Hematopoietic multipotent progenitor cell treated with erythropoietin and hydrocortisone succinate and interleukin-3 and kit ligand, for 6 days (in vitro differentiated cells): ENCODE data around the gene TRIM36.

Experiments
- DNase-seq: peaks from one replicate; pipeline ENCODE4 v3.0.0-alpha.2; 2015

Gene TRIM36

GRCh38 chr5:115169487-115170133, at the start of gene TRIM36:
Gene TRIM36, minus strand, starts transcription at chr5:115169908. Its CDS starts 274 bp downstream, at chr5:115169634.
- DNase-seq, result peak; percentile 96

DNA sequence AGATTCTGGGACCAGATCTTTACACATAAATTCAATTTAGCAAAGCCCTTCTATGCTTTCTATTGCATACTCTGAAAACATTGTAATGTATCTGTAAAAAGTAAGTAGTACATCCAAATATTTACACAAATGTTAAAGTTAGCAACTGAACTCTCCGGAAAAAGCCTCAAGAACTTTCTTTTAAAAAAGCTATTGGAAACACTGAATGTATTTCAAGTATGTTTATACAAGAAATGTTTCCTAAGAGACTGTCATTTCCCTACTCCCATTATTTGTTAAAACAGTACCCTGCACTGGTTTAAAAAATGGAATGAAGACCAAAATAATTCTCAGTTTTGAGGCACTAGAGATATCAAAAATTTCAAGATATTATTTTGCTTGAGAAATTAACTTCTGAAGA, 44.8 kb upstream of the TRIM36 start:
- DNase-seq, result no peak

GRCh38 chr5:115209279-115209678, 39.6 kb upstream of the TRIM36 start:
- peak; percentile 76 for DNase-seq

- DNase-seq, result no peak
Observed at GRCh38 chr5:115202952-115203351, 33.2 kb upstream of the TRIM36 start.

DNA sequence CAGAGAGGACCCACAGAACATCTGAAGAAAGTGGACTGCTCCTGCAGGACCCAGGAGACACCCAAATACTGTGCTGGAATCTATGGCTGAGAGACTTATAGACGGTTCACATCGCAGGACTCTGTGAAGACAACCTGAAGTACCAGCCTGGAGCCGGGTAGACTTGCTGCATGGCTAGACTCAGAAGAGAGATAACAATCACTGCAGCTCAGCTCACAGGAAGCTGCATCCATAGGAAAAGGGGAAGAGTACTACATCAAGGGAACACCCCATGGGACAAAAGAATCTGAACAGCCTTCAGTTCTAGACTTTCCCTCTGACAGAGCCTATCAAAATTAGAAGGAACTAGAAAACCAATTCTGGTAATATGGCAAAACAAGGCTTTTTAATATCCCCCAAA, 26.5 kb upstream of the TRIM36 start:
- no peak for DNase-seq

GRCh38 chr5:115194676-115195075, 25.0 kb upstream of the TRIM36 start:
- DNase-seq, result no peak

GRCh38 chr5:115193295-115193694, 23.6 kb upstream of the TRIM36 start:
- DNase-seq, result no peak

DNA sequence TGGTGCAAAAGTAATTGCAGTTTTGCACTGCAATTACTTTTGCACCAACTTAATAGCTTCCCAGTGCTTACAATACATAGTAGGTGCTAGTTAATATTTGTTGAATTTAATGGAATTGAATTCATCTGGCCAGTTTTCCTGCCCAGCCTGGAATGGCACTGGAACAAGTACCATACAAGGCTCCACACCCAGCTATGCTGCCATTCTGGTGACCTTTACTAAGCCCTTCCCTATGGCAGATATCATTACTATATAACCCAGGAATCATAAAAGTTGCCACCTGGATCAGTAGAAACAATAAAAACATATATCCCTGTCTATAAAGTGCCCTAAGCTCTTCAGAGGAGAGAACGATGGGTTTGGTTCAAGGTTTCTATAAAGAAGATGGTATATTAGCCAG, 22.4 kb upstream of the TRIM36 start:
- no peak for DNase-seq

DNA sequence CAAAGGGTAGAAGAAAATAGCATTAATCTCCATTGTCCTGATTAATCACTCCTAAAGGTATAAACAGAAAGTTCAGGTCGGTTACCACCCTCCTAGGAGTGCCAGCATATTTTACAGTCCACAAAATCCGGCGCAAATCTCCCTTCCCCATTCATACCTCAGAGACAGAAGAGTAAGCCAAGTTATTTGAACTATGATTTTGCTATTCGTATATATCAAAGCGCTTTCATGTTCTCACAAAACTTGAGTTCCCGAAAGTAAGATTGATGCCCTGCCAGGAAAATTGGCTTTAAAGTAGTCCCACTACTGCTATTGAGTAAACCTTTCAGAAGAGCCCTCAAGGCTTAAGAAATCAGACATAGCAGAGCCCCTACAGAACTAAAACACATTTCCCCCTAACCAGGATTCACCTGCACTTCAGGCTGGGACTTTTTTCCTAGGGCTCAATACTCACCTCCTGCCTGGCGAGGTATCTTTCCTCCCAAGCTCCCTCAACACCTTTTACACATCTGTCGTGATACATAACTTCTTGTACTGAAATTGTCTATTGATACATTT, 21.8 kb upstream of the TRIM36 start:
- no peak for DNase-seq

DNA sequence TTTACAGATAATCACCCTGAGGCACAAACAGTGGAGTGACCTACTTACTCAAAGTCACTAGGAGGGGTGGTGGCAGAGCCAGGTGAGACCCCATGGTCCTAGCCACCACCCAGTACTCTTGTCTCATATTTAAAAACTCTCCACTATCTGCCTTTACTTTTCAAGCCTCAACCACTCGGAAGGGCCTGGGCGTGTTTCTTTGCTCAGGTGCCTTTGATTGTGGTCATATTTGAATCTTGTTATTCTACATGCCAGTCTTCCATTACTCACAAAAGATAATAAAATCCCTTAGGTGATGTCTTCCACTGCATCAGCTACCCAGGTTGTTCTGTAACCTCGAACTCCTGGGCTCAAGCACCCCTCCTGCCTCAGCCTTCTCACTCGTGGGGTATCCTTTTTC, 20.7 kb upstream of the TRIM36 start:
- no peak for DNase-seq

DNA sequence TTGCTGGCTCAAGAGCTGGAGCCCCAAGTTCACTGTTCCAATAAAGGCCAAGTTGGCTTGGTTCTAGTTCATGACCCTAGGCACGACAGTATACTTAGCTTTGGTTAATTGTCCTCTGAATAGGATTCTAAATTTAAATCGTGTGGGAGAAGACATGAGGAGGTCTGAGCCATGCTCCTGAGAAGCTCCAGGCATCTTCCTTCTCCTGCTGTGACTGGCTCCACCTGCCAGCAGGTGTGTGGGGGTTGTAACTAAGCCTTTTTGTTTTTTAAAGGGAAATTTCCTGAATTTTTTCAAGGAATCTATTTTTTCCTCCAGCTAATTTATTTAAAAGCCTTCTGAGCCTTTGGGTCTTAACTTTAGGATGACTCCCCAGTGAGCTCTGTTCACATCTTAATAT, 20.2 kb upstream of the TRIM36 start:
- DNase-seq, result no peak

GRCh38 chr5:115186794-115187193, 17.1 kb upstream of the TRIM36 start:
- no peak for DNase-seq

DNA sequence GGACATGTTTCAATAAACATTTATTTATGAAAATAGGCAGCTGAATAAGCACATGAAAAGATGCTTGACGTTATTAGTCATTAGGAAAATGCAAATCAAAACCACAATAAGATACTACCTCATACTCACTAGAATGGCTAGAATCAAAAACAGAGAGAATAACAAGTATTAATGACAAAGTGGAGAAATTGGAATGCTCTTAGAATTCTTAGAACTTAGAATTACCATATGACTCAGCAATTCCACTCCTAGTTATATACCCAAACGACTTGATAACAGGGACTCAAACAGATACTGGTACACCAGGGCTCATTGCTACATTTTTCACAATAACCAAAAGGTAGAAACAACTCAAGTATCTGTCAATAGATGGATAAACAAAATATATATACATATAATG, 15.1 kb upstream of the TRIM36 start:
- peak; percentile 13 for DNase-seq

DNA sequence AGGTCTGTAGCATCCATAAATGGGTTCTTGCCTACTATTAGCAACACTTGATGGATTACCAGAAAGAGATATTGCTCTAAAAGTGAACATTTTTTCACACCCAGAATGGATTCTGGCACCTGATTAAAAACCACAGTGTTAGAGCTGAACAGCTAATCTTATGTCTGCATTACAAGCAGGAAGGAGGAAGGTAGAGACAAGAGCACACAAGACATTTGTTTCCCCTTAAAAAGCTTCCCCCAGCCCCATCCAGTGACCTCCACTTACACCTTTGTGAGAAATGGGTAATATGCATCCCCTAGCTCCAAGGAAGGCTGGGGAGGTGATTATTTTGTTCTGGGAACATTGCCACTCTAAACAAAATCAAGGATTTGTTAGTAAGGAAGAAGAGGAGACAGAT, 12.0 kb upstream of the TRIM36 start:
- DNase-seq, result no peak

- DNase-seq, result peak; percentile 41
Observed at GRCh38 chr5:115180165-115180709, 10.5 kb upstream of the TRIM36 start.

DNA sequence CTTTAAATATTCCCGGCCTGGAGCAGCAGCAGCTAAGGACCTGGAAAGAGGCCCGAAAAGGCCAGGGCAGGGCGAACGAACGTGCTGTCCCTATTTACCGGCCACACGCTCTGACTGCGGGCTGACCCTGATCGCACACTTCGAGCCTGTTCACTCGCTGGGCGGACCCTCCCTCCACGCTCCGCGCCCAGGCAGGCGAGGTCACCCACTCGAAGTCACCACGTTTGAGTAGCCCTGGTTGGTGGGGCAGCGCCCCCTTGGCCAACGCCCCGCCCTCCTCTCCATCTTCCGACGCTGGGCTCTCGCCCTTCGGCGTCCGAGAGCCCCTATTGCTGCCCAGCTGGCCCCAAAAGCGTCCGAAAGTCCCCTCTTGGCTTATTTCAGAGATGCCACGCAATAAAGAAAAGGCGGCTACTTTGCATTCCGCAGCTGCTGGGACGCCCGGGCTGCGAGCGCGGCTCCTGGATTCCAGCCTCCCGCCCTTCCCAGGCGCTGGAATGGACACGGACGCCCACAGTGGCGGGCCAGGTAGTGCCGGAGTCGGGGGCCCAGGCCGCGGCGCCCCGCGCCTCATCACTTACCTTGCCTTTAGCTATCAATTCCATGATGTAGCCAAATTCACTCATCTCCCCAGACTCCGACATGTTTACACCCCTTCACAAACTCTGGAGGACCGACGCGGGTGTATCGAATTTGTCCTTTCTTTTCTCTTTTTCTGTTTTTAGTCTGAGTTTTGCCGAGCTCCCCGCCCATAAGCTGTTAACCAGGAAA, 9.9 kb upstream of the TRIM36 start:
- DNase-seq, result no peak

GRCh38 chr5:115179030-115179393, 9.3 kb upstream of the TRIM36 start:
- no peak for DNase-seq

GRCh38 chr5:115170929-115171510, 1.3 kb upstream of the TRIM36 start:
- no peak for DNase-seq

GRCh38 chr5:115170134-115170928, 623 bp upstream of the TRIM36 start:
- peak; percentile 21 for DNase-seq

DNA sequence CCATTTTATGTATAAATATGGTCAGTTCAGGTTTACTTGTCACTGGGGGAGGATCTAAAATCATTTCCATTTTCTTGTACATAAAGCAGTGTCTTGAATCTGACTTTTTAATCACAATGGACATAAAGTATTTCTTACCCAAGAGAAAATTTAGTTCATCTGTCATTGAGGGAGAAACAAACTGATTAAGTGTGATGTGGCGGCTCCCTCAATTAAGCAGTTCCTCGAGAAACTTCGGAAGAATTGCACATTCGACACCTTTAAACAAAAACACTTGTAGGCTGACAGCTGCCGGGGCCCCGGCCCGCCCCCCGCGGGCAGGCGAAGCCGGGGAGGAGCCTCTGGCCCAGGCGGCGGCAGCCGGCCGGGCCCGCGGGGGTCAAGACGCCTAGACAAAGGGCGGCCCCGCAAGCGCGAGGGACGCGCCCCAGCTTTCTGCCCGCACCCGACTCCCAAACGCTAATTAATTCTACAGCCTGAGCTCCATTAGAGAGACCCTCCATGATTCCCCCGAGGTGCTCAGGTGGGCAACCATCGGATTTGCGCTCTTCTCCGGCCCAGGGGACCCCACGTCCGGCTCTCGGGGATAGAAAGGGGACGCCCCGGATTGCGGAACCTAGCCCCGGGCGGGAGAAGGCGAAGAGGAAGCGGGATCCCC, 750 bp downstream of the TRIM36 start:
- DNase-seq, result no peak

GRCh38 chr5:115166744-115167393, 2.8 kb downstream of the TRIM36 start:
- no peak for DNase-seq

DNA sequence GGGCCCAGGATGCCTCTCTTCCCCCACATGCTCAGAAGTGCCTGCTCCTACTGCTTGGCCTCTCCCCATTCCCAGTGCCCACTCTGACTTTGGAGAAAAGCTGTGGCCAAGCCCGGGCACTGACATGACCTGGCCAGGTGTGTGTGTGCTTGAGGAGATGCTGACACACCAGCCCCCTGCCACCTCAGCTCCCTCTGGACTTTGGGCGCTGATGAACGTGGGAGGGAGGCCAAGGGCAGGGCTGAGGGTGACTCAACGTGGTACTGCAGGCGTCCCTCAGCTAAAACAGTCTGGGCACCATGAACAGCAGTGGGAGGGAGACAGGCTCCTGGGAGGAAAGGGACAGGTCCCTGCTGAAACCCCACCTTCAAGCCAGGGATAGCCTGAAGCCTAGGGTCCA, 3.9 kb downstream of the TRIM36 start:
- no peak for DNase-seq
